Measurements from ENCODE around the gene RNASE2.

Gene RNASE2

GRCh38 chr14:20989787-20990600, 34.7 kb downstream of the RNASE2 start, which contains the start of gene METTL17:
Gene METTL17, plus strand, starts transcription at chr14:20989980. Its CDS starts 23 bp downstream, at chr14:20990003.
- H3K4me3 ChIP-seq (ENCODE audit: low read depth, low read length) = peak within 1 kb of the TSS; percentile 78
- peak; percentile 26 for TF ChIP-seq CTCF (IDR thresholded peaks at IDR 0.05; ENCODE audit: low read depth, low read length)

- no peak for TF ChIP-seq CTCF (IDR thresholded peaks at IDR 0.05; ENCODE audit: low read depth, low read length)
- H3K4me3 ChIP-seq (ENCODE audit: low read depth, low read length) = no peak overlapping the region
Observed at GRCh38 chr14:20996521-20996920, 41.2 kb downstream of the RNASE2 start.

- no peak overlapping the region for H3K4me3 ChIP-seq (ENCODE audit: low read depth, low read length)
- TF ChIP-seq CTCF (IDR thresholded peaks at IDR 0.05; ENCODE audit: low read depth, low read length) = no peak
Observed at GRCh38 chr14:20997115-20997514, 41.8 kb downstream of the RNASE2 start.

GRCh38 chr14:20997564-20997963, 42.3 kb downstream of the RNASE2 start:
- no peak overlapping the region for H3K4me3 ChIP-seq (ENCODE audit: low read depth, low read length)
- no peak for TF ChIP-seq CTCF (IDR thresholded peaks at IDR 0.05; ENCODE audit: low read depth, low read length)

- TF ChIP-seq CTCF (IDR thresholded peaks at IDR 0.05; ENCODE audit: low read depth, low read length) = no peak
Observed at GRCh38 chr14:20998139-20998538, 42.9 kb downstream of the RNASE2 start.

GRCh38 chr14:20998674-20999366, 43.5 kb downstream of the RNASE2 start, which contains the start of gene SLC39A2:
Gene SLC39A2, plus strand, starts transcription at chr14:20999293. Its CDS starts 154 bp downstream, at chr14:20999447.
- no peak for TF ChIP-seq CTCF (IDR thresholded peaks at IDR 0.05; ENCODE audit: low read depth, low read length)
- H3K4me3 ChIP-seq (ENCODE audit: low read depth, low read length) = no peak within 1 kb of the TSS

More at GRCh38 chr14:20998139-20998538, 42.9 kb downstream of the RNASE2 start:
- H3K4me3 ChIP-seq (ENCODE audit: low read depth, low read length) = no peak overlapping the region

GRCh38 chr14:20999591-20999990, 44.3 kb downstream of the RNASE2 start:
- TF ChIP-seq CTCF (IDR thresholded peaks at IDR 0.05; ENCODE audit: low read depth, low read length) = no peak
- no peak overlapping the region for H3K4me3 ChIP-seq (ENCODE audit: low read depth, low read length)

Data from WI38 (cell line).